DND-41 (cell line): ENCODE results near the gene RAN.

ENCODE experiments used
- CTCF ChIP-seq: IDR thresholded peaks from 2 replicates; pipeline ENCODE4 v1.5.1; 2012; ENCODE audit warnings: borderline replicate concordance, low read length, moderate library complexity, mild to moderate bottlenecking; ENCODE audit not compliant: poor library complexity, severe bottlenecking; ENCODE audit errors: extremely low read depth
- EZH2 ChIP-seq: IDR thresholded peaks from 3 replicates; pipeline ENCODE4 v1.6.1; 2012; ENCODE audit warnings: borderline replicate concordance, low read depth, mild to moderate bottlenecking, moderate library complexity, low read length, inconsistent platforms; ENCODE audit not compliant: severe bottlenecking

- TF ChIP-seq CTCF, result no peak
- no peak for TF ChIP-seq EZH2
Measured at GRCh38 chr12:130873106-130873795, 1.4 kb downstream of the RAN start.
